ENCODE results near the gene GLP1R. TPM values are rescaled to one million over a fixed set of nuclear protein-coding genes. Genes with fewer than 3 reads are reported as not detected.

GLP1R gene
- polyA plus RNA-seq, 2 of the 4 experiments (the other 2 are of a cell fraction): not detected

DNA sequence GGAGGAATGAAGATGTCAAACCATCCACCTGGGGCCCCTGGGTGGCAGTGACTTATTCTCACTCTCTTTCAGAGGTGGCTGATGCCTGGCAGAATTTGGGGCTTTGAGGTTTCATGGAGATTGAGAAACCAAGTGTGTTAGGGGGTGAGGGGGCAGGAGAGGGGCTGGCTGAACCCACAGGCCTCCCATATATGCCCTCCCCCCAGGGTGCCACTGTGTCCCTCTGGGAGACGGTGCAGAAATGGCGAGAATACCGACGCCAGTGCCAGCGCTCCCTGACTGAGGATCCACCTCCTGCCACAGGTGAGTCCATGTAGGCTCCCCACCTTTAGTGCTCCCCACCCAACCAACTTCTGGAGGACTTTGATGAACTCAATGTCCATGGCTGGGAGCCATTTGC lies 7.6 kb downstream of the GLP1R start:
- POLR2A ChIA-PET: no interaction called here
- CTCF ChIA-PET: no interaction called here
- Histone ChIP-seq H3K4me2 (no peak overlapping the region), H3K9me3 (no peaks in the 10 kb centered on the region), H3K4me1 (no peaks in the 10 kb centered on the region), H3K27ac (no peak overlapping the region), H3K4me3 (no peak overlapping the region)
- no peak for DNase-seq (ENCODE audit: low read depth in 1 of 2, low spot score in 1 of 2)
- 29% methylated on average over 4 of the region's 5 CpGs for WGBS (ENCODE audit: missing lambda C conversion rate)
- no peak for FAIRE-seq
- TF ChIP-seq ZFP36 (IDR thresholded peaks at IDR 0.05; ENCODE audit: borderline replicate concordance, partially characterized antibody): no peak
- TF ChIP-seq RAD21 (conservative IDR thresholded peaks at IDR 0.05 in 1 of 2, IDR thresholded peaks at IDR 0.05 in 1 of 2): no peak
- no peak for TF ChIP-seq HDAC2 (IDR thresholded peaks at IDR 0.05)
- no peak for TF ChIP-seq FOXS1 (CRISPR knock-in tag; IDR thresholded peaks at IDR 0.05)
- no peak for TF ChIP-seq RNF2 (IDR thresholded peaks at IDR 0.05; ENCODE audit: borderline replicate concordance, low read depth)
- no peak for TF ChIP-seq NPAS2 (CRISPR knock-in tag; IDR thresholded peaks at IDR 0.05; ENCODE audit: borderline replicate concordance)
- no peak for TF ChIP-seq FOSL2 (IDR thresholded peaks at IDR 0.05)
- no peak for TF ChIP-seq FOSL2 (CRISPR knock-in tag; IDR thresholded peaks at IDR 0.05)
- TF ChIP-seq, protein P1, sequence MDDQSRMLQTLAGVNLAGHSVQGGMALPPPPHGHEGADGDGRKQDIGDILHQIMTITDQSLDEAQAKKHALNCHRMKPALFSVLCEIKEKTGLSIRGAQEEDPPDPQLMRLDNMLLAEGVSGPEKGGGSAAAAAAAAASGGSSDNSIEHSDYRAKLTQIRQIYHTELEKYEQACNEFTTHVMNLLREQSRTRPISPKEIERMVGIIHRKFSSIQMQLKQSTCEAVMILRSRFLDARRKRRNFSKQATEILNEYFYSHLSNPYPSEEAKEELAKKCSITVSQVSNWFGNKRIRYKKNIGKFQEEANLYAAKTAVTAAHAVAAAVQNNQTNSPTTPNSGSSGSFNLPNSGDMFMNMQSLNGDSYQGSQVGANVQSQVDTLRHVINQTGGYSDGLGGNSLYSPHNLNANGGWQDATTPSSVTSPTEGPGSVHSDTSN (IDR thresholded peaks at IDR 0.05): no peak
- TF ChIP-seq RFX5 (IDR thresholded peaks at IDR 0.05): no peak
- TF ChIP-seq MAZ (IDR thresholded peaks at IDR 0.05; ENCODE audit: borderline replicate concordance, low read depth, low read length): no peak
- no peak for TF ChIP-seq TP53 (CRISPR knock-in tag; IDR thresholded peaks at IDR 0.05)
- TF ChIP-seq PHF8 (IDR thresholded peaks at IDR 0.05; ENCODE audit: borderline replicate concordance, low read depth): no peak
- TF ChIP-seq, protein P2, sequence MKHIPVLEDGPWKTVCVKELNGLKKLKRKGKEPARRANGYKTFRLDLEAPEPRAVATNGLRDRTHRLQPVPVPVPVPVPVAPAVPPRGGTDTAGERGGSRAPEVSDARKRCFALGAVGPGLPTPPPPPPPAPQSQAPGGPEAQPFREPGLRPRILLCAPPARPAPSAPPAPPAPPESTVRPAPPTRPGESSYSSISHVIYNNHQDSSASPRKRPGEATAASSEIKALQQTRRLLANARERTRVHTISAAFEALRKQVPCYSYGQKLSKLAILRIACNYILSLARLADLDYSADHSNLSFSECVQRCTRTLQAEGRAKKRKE (CRISPR knock-in tag; IDR thresholded peaks at IDR 0.05; ENCODE audit: low read depth): no peak
- TF ChIP-seq, protein P3, sequence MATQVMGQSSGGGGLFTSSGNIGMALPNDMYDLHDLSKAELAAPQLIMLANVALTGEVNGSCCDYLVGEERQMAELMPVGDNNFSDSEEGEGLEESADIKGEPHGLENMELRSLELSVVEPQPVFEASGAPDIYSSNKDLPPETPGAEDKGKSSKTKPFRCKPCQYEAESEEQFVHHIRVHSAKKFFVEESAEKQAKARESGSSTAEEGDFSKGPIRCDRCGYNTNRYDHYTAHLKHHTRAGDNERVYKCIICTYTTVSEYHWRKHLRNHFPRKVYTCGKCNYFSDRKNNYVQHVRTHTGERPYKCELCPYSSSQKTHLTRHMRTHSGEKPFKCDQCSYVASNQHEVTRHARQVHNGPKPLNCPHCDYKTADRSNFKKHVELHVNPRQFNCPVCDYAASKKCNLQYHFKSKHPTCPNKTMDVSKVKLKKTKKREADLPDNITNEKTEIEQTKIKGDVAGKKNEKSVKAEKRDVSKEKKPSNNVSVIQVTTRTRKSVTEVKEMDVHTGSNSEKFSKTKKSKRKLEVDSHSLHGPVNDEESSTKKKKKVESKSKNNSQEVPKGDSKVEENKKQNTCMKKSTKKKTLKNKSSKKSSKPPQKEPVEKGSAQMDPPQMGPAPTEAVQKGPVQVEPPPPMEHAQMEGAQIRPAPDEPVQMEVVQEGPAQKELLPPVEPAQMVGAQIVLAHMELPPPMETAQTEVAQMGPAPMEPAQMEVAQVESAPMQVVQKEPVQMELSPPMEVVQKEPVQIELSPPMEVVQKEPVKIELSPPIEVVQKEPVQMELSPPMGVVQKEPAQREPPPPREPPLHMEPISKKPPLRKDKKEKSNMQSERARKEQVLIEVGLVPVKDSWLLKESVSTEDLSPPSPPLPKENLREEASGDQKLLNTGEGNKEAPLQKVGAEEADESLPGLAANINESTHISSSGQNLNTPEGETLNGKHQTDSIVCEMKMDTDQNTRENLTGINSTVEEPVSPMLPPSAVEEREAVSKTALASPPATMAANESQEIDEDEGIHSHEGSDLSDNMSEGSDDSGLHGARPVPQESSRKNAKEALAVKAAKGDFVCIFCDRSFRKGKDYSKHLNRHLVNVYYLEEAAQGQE (IDR thresholded peaks at IDR 0.05): no peak
- no peak for TF ChIP-seq CHD2 (IDR thresholded peaks at IDR 0.05; ENCODE audit: low read length, partially characterized antibody)
- no peak for ATAC-seq

DNA sequence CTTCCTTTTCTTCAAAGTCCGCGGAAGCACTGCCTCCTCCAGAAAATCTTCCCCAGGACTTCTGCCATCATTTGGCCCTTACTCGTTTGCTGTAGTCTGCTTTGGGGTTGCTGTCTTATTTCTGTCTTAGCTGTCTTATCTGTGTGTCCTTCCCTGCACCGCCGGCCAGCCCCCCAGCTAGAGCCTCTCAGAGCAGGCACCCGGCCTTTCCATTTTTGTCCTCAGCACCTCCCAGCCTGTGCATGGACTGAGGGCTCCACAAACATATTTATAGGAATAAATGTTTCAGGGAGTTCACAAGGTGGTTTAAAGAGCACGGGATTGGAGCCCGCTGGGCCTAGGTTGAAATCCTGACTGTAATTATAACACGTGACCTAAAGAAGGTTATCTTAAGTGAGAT lies 8.1 kb downstream of the GLP1R start:
- FAIRE-seq (no peak), ATAC-seq (no peak), DNase-seq (ENCODE audit: low read depth in 1 of 2, low spot score in 1 of 2) (no peak)
- WGBS (ENCODE audit: missing lambda C conversion rate): 61% methylated on average over 9 of the region's 9 CpGs
- Histone ChIP-seq H3K27ac (no peak overlapping the region), H3K4me3 (no peak overlapping the region), H3K4me2 (no peak overlapping the region), H3K9me3 (no peaks in the 10 kb centered on the region), H3K4me1 (no peaks in the 10 kb centered on the region)
- CTCF ChIA-PET: no interaction called here
- POLR2A ChIA-PET: no interaction called here
- TF ChIP-seq NFE2L2 (conservative IDR thresholded peaks at IDR 0.05; ENCODE audit: low read length) (no peak), SMC3 (IDR thresholded peaks at IDR 0.05) (no peak), CEBPB (IDR thresholded peaks at IDR 0.05) (no peak), CBX8 (IDR thresholded peaks at IDR 0.05) (no peak), RARB (CRISPR knock-in tag; IDR thresholded peaks at IDR 0.05) (no peak), MAFK (IDR thresholded peaks at IDR 0.05; ENCODE audit: partially characterized antibody) (no peak)

Measured in A549 (cell line).